Tibial nerve (tissue), 4 donors: ENCODE measurements around the gene ZNF775.

Experiments
- CTCF ChIP-seq, 5 experiments: fragments of 200-600 bp in 3 of 5; fragments of 450-650 bp in 2 of 5; sonication (generic) in 3 of 5; IDR thresholded peaks; one replicate each; pipeline ENCODE4 v1.5.1; 2016 to 2019; ENCODE audit warnings: antibody characterized with exemption in 5 of 5, mild to moderate bottlenecking in 3 of 5, moderate library complexity in 2 of 5
- EP300 ChIP-seq, 2 donors: sonication (generic); formaldehyde crosslinking; IDR thresholded peaks; one replicate each; pipeline ENCODE4 v1.6.1; 2017; ENCODE audit warnings: antibody characterized with exemption in 2 of 2, mild to moderate bottlenecking in 1 of 2
- POLR2A ChIP-seq, 2 donors: fragments of 450-650 bp; IDR thresholded peaks; one replicate each; pipeline ENCODE4 v1.6.1; 2017; ENCODE audit warnings: antibody characterized with exemption in 2 of 2, mild to moderate bottlenecking in 2 of 2, moderate library complexity in 2 of 2

DNA sequence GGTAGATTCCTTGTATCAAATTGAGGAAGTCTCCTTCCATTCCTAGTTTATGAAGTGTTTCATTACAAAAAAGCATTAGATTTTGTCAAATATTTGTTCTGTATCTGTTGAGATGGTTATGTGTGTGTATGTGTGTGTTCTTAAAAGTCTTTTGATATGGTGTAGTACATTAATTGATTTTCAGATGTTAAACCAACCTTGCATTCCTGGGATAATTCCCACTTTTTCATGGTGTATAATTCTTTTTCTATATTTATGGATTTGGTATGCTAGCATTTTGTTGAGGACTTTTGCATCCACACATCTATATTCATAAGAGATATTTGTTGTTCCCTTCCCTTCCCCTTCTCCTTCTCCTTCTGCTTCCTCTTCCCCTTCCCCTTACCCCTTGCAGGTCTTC, 62.4 kb downstream of the ZNF775 start:
- no peak for TF ChIP-seq CTCF (IDR thresholded peaks at IDR 0.05)
- no peak for TF ChIP-seq POLR2A (IDR thresholded peaks at IDR 0.05)
- TF ChIP-seq EP300 (IDR thresholded peaks at IDR 0.05): no peak
